Inflammatory macrophage treated with lipopolysaccharide for 4 hours (primary cell): ENCODE measurements around the gene SV2C.
"Not testable (repeated sequence)": the region's sequence is repeated elsewhere in the genome, so short reads cannot be mapped to it uniquely, and the experiment has no call there.

Experiments used
- DNase-seq: peaks from one replicate; pipeline ENCODE4 v3.0.0-alpha.2; 2020

Gene SV2C

DNA sequence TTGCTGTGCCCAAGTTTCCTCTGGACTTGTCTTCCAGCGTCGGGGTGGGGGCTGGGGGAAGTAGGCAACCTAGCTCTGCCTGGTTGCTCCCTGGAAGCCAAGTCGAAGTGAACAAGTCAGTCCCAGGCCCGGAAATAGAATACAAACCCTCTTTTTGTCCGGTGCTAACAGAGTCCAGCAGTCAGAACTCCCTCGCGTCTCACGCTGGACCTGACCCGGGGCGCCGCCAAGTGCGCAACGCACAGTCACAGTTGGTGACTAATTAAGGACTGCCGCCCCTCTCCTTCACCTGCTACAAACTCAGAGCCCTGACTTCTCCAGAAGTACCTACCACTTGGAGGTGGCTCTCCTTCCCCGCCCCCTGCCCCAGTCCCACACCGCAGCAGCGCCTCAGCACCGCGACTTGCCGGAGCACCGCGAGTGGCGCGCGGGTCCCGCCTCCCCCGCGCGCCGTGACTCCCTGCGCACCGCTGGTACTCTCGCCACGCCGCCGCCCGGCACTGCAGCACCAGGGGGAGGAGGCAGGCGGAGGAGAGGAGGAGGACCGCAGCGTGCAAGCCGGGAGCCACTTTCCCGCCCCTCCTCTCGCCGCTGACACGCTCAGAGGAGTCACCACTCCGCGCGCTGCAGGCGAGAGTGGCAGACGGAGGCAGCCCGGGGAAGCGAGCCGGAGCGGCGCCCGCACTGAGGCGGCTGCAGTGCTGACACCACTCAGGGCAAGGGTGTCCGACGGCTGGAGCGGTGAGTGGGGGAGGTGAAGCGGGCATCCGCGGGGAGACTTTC lies at the start of gene SV2C:
TSS of gene SV2C (plus strand) at position 612 of the 783 bp plus-strand sequence. CDS start 48,368 bp downstream, outside the sequence.
- DNase-seq, result no peak

- DNase-seq, result not testable (repeated sequence)
Observed at GRCh38 chr5:76037736-76038151, 45.4 kb upstream of the SV2C start.

GRCh38 chr5:76038212-76038611 lies 45.0 kb upstream of the SV2C start:
- DNase-seq, result no peak

- DNase-seq, result no peak
Observed at GRCh38 chr5:76040806-76041205, 42.4 kb upstream of the SV2C start.

- DNase-seq, result no peak
Observed at GRCh38 chr5:76041863-76042262, 41.3 kb upstream of the SV2C start.

GRCh38 chr5:76046741-76047140 lies 36.4 kb upstream of the SV2C start:
- no peak for DNase-seq

- no peak for DNase-seq
Observed at GRCh38 chr5:76050134-76050533, 33.0 kb upstream of the SV2C start.

GRCh38 chr5:76062502-76063041 lies 20.6 kb upstream of the SV2C start:
- DNase-seq, result no peak

DNA sequence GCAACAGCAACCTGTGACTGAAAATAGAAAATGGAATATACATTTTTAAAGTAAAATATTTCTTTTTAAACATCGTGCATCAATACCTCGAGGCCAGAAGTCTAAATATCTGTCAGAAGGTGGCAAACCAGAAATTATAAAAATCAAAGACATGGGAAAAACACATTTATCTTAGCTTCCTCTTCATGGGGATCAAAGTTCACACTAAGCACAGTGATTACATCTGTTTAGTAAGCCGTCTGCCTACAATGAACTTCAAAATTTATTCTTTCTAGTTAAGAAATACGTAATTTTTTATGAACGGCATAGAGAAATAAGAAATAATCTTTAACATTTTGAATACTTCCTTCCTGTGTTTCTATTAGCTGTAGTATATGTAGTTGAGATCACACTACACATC lies 17.9 kb upstream of the SV2C start:
- DNase-seq, result no peak

- DNase-seq, result no peak
Observed at GRCh38 chr5:76069061-76069735, 14.0 kb upstream of the SV2C start.

GRCh38 chr5:76074487-76075065 lies 8.6 kb upstream of the SV2C start:
- peak; percentile 48 for DNase-seq

GRCh38 chr5:76081811-76082771 lies 1.1 kb upstream of the SV2C start:
- no peak for DNase-seq

DNA sequence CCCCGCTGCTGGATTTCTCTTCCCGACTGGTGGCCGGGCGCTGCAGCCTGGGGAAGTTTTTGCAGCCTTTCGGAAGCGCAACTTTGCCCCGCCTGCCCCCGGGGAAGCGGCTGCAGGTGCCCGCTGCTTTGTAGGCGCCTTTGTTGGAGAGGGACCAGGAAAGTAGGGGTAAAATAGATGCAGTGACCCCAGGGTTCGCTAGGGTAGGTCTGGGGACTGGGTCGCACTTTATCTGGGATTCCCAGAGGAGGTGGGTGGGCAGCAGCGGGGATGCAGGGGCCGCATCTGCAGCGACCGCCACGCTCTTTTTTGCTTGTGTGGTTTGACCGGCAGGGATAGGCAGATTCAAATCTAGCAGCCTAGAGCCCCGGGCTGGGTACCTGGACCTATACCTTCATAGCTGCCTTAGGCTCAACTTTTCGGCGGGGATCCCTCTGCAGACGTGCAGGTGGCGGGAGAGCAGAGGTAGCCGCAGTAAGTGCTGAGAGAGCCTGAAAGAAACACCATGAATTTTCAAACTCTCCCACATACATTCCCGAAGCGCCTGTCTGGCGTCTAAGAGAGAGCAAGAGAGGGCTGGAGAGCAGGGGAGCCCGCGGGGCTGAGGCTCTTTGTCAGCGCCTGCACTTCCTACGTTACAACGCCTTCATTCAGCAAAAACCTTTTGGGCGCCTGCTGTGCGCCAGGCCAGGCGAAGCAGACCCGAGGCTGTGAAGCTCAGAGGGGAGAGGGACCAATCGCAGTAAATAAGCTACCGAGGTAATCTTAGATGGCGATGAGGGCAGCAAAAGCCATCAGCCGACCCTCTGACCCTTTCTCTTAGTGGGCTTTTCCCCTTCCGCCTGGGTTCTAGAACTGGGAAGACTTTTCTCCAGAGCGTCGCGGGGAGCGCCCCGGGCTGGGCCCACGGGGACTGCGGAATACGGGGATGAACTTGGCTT lies 642 bp downstream of the SV2C start:
- DNase-seq, result no peak

GRCh38 chr5:76084496-76085242 lies 1.5 kb downstream of the SV2C start:
- no peak for DNase-seq

DNA sequence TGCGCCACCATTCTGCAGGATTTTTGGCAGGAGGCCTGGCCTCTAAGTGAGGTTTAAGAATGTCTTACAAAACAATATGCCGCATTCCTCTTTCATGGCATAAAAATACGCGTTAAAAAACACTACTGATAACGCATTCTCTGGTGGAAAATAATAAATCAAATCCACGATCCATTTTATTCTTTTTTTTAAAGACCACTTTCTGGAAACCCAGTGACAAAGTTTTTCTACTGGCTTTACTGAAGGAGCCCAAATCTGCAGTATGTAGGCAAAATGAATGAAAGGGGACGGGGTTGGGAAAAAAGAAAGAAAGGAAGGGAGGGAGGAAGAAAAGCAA lies 2.0 kb downstream of the SV2C start:
- no peak for DNase-seq

DNA sequence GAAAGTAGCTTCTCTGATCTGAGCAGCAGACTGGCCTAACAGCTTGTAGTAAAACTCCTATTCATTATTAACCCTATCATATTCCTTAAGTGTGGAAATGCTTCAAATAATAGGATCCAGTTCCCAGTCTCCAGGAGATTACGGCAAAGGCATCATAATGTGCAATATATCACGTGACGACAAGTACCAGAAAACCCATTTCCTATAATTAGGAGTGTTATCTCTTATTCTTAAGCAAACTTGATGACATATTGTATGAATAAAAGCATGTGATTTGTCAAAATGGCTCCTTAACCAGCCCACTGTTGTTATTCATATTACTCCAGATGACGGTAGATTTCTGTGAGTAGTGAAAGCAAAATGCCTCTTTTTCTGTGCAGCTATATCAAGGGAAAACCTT lies 2.9 kb downstream of the SV2C start:
- DNase-seq, result no peak

GRCh38 chr5:76089156-76089555 lies 6.0 kb downstream of the SV2C start:
- not testable (repeated sequence) for DNase-seq

- DNase-seq, result no peak
Observed at GRCh38 chr5:76091351-76091750, 8.2 kb downstream of the SV2C start.

DNA sequence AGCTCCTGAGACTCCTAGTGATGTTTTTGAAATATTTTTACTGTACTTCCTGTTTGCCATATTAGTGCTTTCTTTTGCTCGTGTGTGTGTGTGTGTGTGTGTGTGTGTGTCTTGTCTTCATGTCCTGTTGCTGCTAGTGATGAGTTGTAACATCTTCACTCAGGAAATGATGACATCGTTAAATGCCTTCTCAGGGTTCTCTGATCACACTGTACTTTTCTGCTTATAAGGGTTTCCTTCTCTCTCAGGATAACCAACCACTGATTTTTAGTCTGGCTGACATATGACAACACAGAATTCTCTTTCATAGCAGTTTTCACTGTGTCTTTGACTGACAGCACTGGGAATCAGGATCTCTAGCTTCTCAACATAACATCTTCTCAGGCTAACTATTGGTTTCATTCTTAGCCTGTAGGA lies 16.1 kb downstream of the SV2C start:
- DNase-seq, result peak; percentile 15

DNA sequence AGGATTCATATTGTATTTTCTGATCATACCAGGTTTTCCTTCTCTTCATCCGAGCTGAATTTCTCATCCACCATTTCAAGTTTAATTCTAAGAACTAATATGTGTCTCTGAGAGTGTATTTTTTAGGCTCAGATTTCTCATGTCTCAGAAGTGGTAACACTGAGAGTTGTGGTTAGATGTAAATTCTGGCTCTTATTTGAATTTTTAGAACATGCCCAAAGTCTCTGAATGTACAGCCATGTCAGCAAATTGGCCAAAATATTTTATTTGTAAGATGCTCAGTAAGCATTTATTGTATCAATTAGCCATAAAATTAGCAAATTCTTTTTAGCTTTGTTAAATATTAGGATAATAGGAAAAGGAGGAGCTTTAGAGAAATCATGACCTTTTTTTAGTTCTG lies 16.6 kb downstream of the SV2C start:
- no peak for DNase-seq

DNA sequence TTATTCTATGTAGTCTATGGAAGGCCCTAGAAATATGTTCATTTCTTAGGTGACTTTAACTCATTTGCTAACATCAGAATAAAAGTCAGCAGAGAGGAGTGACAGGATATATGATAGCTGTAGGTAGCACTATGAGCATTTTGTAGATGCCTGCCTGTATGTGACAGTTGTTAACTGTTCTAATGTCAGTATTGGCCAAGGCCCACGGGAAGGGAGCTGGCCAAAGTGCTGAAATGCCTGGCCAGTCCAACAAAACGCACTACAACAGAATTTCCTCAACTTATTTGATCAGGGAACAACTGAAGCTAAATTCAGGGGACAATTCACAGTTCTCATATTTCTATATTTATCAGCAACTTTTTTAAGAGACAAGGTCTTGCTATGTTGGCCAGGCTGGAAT lies 20.8 kb downstream of the SV2C start:
- DNase-seq, result peak; percentile 25
